Stimulated activated CD4-positive, alpha-beta T cell treated with anti-CD3 and anti-CD28 coated beads, Interleukin-12 subunit alpha, Interleukin-12 subunit beta, amount 100 ng/mL, for 48 hours (primary cell): ENCODE measurements around the gene FLAD1.

Experiments
- DNase-seq, 3 donors: peaks; one replicate each; pipeline ENCODE4 v3.0.0-alpha.2; 2020; ENCODE audit warnings: low read depth in 2 of 3, low spot score in 1 of 3

Gene FLAD1

GRCh38 chr1:154951901-154952657 is 31.1 kb upstream of the FLAD1 start:
- peak in 2 of 3 donors; percentile 45 to 49 for DNase-seq

GRCh38 chr1:154952664-154953063 is 30.5 kb upstream of the FLAD1 start:
- no peak for DNase-seq

GRCh38 chr1:154953611-154954038 is 29.5 kb upstream of the FLAD1 start:
- DNase-seq = no peak

DNA sequence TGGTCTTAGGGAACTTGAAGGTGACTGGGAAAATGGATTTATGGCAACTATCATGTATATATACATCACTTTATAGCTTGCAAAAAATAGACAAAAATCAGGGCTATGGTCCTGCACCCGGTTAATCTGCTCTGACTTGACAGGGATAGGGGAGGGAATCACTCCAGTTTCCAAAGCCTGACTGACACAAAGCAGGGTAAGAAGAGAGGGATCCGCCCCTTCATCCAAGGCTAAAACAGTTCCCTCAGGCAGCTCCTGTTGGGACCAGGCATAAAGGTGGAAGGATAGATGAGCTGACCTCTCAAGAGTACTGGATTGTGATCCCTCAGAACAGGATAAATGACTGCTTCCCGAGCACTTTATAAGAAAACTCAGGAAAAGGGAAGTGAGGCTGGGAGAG is 28.6 kb upstream of the FLAD1 start:
- DNase-seq = no peak

DNA sequence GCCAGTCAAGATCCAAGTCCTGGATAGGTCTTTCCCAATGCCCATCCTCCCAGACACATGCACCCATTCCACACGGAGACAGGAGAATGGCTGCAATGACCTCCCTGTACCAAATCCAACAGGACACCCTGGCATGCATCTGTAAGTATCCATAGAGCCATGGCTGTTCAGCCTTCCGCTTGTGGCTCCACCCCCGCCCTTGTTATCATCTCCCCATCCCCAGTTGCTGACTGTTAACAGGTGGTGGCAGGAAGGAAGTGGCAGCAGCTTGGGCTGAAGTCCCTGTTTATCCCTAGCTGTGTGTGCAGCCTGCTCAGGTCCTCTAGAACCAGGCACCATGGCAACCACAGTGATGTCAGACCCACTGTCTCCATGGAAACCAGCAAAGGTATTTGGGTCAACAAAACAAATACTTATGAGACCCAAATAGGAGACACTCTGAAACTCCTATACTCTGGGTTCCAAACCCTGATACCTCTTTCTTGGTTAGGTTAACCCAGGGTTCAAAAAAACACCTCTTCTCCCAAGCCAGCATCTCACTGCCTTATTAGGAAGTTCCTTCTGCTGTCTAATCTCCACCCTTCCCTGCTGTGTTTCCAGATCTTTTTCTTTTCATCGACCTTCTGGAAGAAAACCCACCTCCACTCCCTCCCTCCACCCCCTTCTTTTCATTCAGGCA is 28.0 kb upstream of the FLAD1 start:
- peak; percentile 71 to 73 (median 71) for DNase-seq

GRCh38 chr1:154955718-154956543 is 27.2 kb upstream of the FLAD1 start, which contains the start of gene PBXIP1:
Gene PBXIP1, minus strand, starts transcription at chr1:154956099. Its CDS starts 2,378 bp downstream, at chr1:154953721.
- peak; percentile 52 to 88 (median 58) for DNase-seq

DNA sequence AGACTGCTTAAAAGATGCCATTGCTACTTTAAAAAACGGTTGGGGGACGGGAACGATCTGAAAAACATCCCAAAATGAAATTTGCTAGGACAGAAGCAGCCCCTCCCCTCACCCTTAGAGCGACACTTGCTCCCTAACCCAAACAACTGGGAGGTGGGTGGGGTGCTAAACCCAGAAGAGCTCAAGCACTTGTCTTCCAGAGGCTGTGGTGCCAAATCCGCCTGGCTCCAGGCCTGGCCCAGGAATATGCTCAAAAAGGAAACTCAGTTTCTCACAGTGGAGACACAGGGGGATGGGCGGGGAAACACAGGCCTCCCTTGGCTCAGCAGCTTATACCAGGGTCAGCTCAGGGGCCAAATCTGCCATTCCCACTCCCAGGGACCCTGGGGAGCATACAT is 26.6 kb upstream of the FLAD1 start:
- DNase-seq = no peak

DNA sequence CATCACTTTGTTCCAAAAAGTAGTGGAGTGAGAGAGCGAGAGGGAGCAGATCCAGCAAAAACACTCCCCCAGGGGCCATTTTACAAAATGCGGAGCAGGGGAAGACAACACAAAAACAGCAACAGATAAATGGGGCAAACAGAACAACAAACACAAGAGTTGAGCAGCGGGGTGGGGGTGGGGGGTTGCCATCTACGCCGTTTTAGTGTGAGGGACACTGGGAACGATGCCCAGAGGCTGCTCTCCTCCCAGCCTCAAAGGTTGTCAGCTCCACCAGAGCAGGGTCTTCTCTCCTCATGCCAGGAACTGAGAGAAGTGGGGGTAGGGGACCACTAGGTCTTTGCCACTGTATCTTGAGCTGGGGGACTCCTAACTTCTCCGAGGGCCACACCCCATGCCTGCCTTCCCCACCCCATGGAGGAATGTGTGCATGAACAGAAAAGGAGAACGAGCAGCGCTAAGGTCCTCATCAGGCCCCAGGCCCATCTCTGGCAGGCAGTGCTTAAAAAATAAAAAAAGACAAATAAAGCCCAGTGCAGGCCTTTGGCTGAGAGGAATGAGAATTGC is 26.0 kb upstream of the FLAD1 start:
- no peak for DNase-seq

DNA sequence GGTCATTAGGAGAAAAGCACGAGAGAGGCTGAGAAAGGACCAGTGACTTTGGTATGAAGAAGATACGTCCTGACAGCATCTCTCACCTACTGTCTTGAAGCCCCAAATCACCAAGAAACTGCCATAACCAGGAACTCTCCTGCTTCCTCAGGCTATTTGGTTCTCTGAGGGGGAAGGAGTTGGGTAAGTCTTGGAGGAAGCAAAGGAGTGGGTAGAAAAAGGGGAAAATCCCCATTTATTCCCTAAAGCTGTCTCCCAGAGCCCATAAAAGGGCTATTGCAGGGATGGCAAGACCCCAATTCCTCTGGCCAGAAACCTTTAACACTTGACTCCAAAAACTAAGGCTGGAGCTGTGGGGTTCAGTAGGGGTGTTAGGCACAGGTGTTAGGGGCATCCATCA is 25.1 kb upstream of the FLAD1 start:
- DNase-seq = no peak

GRCh38 chr1:154958681-154959425 is 24.3 kb upstream of the FLAD1 start:
- no peak for DNase-seq

- no peak for DNase-seq
Observed at GRCh38 chr1:154959426-154959780, 23.7 kb upstream of the FLAD1 start.

GRCh38 chr1:154960446-154961136 is 22.6 kb upstream of the FLAD1 start:
- no peak for DNase-seq

GRCh38 chr1:154961207-154962155 is 21.7 kb upstream of the FLAD1 start, which contains the start of gene PYGO2:
Gene PYGO2, minus strand, starts transcription at chr1:154961782. Its CDS starts 206 bp downstream, at chr1:154961576.
- DNase-seq = peak; percentile 62 to 82 (median 63)

DNA sequence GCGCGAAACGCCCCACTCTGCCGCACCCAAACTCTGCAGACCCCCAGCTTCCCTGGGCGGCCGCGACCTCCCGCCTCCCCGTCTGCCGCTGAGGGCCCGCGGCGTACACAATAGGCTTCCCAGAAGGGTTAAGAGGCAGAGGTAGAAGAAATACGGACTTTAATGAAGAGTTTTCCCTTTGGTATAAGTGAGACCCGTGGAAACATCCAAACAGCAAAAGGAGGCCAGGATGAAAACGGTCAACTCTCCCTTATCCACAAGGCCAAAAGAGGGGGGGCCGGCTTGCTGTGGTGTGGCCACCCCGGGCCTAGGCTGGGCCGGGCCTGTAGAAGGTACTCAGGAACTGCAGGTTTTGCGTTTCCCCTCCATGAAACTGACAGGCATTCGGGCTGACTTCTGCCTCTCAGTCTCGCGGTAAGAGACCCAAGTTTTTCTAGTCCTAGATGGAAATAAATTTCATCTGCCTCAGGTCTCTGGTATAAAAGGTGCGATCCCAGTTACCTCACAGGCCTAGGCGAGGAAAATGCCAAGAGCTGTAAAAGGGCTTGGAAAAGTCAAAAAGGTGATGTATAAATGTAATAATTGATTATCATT is 20.9 kb upstream of the FLAD1 start:
- no peak for DNase-seq

DNA sequence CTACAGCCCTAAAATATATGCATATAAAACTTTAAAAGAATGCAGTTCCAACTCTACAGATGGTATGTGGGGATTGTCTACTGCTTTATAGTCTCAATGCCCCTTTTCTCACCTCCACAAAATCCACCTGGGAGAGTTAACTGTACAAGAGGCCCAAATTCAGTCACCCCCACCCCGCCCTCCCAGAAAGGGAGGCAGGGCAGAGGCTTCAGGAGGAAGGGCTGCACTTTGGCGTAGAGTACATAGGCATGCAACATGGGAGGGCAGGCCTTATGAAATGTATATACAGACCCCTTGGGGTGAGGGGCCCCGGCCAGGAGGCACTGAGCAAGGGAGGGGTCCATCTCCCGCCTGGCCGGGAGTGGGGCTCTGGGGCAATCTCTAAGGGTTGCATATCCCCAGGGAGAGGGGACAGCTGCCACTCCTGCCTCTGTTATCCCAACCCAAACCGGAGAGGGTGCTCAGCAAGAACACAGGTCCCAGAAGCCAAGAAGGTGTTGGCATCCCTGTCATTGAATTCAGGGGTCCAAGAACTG is 20.3 kb upstream of the FLAD1 start:
- no peak for DNase-seq

GRCh38 chr1:154963643-154964042 is 19.5 kb upstream of the FLAD1 start:
- no peak for DNase-seq

GRCh38 chr1:154964359-154964758 is 18.8 kb upstream of the FLAD1 start:
- DNase-seq = no peak

DNA sequence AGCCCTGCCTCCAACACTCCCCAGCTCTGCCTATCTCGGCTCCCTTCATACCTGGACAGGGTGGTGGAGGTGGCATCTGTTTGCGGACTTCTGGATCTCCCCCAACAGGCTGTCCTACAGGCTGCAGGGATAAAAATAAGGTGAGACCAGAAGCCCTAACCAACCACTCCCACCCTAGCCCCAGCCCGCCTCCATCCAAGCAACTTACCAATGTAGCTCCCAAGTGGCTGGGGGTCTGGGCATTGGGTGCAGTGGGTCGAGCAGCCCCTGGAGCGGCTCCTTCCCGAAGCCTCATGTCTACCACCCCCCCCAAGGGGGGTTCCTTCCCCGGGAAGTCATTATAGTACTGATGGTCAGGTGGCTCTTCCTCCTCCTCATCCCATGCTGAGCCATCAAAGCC is 17.0 kb upstream of the FLAD1 start:
- no peak for DNase-seq
